Adrenal gland (tissue), 5 donors: ENCODE data around the gene ASCC1.

Source experiments
- POLR2A ChIP-seq, 2 donors: fragments of 450-650 bp; IDR thresholded peaks; one replicate each; pipeline ENCODE4 v1.6.1; 2017; ENCODE audit warnings: antibody characterized with exemption in 2 of 2, mild to moderate bottlenecking in 2 of 2, moderate library complexity in 1 of 2
- TF ChIP-seq, protein P1 (sequence below), 6 experiments: fragments of 450-650 bp in 4 of 6; fragments of 200-600 bp in 2 of 6; sonication (generic) in 1 of 6; IDR thresholded peaks; 1 replicate in 5 of 6; 2 replicates in 1 of 6; pipeline versions ENCODE4 v1.5.1 to v1.8.0; 2016 to 2021; ENCODE audit warnings: antibody characterized with exemption in 6 of 6, mild to moderate bottlenecking in 2 of 6, moderate library complexity in 1 of 6
- donor health status: DM: no; HTN: no; CAD: no.

DNA sequence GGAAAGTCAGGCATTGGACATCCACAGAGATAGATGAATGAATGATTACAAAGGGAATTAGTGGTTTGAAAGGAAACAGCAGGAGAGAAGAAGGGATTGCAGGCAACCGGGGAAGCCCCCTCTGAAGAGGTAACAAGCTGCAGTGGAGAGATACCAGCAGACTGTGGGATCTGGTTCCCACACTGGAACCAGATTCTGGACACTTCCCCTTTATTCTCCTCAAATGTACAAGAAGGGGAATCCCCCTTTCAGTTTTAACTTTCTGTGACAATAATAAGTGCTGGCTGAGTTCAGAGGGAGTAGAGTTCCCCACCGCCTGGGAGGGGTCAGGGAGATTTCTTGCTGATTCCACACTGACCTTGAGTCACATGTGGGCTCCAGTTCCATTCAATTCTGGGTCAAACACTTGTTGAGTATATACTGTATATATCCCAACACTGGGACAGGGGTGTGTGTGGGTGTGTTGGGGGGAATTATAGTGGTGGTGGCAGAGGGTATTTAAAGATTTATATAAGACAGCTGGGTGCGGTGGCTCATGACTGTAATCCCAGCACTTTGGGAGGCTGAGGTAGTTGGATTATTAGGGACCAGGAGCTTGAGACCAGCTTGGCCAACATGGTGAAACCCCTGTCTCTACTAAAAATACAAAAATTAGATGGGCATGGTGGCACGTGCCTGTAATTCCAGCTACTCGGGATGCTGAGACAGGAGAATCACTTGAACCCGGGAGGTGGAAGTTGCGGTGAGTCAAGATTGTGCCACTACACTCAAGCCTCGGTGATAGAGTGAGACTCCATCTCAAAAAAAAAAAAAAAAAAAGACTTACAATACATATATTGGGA, 41.2 kb upstream of the ASCC1 start:
- TF ChIP-seq, protein P1, sequence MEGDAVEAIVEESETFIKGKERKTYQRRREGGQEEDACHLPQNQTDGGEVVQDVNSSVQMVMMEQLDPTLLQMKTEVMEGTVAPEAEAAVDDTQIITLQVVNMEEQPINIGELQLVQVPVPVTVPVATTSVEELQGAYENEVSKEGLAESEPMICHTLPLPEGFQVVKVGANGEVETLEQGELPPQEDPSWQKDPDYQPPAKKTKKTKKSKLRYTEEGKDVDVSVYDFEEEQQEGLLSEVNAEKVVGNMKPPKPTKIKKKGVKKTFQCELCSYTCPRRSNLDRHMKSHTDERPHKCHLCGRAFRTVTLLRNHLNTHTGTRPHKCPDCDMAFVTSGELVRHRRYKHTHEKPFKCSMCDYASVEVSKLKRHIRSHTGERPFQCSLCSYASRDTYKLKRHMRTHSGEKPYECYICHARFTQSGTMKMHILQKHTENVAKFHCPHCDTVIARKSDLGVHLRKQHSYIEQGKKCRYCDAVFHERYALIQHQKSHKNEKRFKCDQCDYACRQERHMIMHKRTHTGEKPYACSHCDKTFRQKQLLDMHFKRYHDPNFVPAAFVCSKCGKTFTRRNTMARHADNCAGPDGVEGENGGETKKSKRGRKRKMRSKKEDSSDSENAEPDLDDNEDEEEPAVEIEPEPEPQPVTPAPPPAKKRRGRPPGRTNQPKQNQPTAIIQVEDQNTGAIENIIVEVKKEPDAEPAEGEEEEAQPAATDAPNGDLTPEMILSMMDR (IDR thresholded peaks at IDR 0.05), result no peak
- TF ChIP-seq POLR2A (IDR thresholded peaks at IDR 0.05), result no peak
